ENCODE measurements around the gene BPGM.

Gene BPGM

DNA sequence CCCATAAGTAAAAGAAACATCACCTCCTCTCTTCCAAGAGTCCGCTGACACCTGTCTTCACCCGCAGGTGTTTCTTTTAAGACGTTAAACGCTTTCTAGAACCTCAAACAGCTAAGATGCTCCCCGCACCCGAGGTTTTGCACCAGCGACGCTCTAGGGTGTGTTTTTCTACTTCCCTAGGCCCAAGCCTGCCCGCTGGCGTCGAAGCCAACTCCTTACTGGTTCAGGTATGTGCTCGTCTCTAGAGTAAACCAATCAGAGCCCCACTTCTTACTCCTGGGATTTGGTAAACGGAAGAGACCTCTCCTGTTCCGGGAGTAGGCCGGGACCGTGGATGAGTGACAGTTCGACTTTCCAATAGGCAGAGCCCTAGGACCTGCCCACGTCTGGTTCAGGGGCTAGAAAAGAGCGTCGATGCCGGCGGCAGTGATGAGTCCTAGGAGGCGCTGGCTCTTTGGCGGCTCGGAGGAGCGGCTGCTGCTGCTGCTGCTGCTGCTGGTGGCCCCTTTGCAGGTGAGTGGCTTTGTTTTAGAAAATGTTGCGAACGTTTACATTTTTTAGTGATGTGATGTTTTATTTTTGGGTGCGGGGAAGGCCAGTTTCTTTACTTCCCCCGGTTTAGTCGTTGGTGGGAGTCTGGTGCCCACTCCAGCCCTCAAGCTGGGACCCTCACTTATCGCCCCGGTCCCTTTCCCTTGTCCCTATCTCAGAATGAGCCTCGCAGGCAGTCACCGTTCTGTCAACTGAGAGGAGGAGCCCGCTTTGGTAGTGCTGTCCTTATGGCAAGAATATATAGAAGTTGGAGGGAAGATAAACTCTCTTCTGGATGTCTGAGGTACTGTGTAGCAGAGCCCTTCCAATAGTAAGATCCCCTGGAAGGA is at the start of gene BPGM:
BPGM (plus strand) TSS at position 429 of the 881 bp plus-strand sequence. CDS start 14,655 bp downstream, outside the sequence.
- peak; percentile 94 for DNase-seq

DNA sequence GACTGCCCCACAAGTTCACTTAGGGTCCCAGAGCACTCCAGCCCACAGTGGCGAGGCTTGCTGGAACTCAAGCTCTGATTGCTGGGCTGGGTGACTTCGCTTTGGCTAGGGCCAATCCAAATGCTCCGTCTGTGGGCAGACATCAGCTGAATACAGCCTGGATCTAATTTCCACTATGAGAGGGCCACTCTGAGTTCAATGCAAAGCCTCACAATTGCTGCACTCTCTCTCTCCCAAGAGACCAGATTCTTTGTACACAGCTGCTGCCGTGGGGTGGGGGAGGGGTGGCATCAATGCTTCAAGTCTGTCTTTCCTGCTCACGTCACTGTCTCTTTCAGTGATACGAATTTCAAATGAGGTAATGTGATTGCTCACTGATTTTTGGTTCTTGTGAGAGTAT is 47.3 kb upstream of the BPGM start:
- no peak for DNase-seq

DNA sequence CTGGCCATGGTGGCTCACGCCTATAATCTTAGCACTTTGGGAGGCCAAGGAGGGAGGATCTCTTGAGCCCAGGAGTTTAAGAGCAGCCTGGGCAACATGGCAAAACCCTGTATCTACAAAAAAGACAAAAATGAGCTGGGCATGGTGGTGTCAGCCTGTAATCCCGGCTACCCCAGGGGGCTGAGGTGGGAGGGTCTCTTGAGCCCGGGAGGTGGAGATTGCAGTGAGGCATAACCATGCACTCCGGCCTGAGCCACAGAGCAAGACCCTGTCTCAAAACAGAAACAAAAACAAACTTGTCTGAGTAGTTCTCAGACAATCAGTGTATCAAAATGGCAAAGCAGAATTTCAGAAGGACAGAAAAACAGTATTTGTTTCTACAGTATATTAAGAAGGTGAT is 45.2 kb upstream of the BPGM start:
- DNase-seq, result no peak

DNA sequence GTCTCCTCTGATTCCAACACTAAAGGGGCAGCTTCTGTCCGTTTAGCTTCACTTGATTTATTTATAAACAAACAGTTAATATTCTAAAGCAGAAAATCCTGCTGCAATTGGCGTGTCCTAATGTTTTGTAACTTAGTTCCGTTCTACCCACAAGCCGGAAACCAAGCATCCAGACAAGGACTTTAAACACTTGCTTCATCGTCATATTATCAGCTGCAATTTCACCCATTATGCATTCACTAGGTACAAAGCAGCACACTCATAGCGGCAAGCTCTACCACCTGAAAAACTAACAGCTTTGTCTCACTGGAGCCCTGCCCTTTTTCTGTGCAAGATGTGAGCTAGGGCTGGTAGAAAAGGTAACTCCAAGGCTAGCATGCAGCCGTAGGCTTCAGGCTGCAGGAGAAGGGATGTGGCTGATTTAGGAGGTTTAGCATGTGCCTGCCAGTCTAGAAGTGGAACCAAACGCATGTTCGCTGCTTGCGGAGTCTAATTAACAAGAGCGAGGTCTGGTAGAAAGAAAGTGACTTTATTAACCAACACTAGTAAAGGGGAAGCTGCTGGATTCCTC is 43.7 kb upstream of the BPGM start:
- no peak for DNase-seq

DNA sequence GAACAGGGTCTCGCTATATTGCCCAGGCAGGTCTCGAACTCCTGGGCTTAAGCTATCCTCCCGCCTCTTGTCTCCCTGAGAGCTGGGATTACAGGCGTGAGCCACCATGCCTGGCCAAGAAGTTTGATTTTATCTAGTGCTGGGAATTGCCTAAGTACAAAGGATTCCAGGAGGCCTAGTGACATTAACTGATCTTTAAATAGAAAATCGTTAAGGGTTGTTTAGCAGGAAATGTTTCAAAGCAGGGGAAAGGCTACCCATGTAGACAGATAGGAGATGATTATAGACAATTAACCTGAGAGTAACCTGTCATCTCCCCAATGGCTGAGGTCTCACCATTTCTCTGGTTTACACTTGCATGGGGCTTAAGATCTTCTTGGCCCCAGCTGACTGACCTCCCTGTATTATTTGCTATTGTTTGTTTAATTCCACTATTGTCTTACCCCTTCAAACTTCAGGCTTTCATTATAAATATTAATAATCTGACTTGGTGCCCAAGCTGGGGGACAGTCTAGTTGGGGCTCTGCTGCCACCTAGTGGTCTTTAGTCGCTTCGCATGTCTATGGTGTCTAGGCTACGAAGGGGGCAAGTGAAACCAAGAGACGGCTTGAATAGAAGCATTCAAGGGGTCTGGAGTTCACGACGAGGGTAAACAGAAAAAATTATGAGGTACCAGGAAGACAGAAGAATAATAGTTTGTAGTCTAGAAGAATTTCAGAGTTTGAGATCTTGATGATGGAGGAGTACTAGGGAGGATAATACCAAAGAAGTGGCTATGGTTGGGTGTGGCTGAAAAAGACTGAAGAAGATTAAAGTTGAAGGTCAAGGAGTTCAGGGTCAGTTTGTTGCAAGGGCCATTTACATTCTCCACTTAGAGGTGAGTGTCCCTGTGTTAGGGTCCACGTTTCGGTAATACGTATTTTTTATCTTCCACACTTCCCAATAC is 40.4 kb upstream of the BPGM start:
- DNase-seq, result peak; percentile 61

DNA sequence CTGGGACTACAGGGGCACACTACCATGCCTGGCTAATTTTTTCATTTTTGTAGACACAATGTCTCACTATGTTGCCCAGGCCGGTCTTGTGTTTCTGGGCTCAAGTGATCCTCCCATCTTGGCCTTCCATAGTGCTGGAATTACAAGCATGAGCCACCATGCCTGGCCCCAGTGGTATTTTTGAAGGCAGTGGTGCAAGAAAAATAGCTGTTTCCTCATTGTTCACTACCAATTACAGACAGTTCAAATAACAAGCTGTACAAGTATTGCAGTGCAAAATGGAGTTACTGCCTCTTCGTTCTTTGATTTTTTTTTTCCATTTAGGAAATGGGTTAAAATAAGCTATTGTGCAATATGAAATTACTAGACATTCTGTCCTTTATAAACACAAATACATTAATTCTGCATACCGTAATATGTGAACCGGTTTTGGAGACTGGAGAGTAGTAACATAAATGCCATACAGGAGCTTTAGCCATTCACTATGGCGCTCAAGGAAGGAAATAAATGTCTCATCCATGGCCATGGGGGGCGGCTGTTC is 35.0 kb upstream of the BPGM start:
- no peak for DNase-seq

DNA sequence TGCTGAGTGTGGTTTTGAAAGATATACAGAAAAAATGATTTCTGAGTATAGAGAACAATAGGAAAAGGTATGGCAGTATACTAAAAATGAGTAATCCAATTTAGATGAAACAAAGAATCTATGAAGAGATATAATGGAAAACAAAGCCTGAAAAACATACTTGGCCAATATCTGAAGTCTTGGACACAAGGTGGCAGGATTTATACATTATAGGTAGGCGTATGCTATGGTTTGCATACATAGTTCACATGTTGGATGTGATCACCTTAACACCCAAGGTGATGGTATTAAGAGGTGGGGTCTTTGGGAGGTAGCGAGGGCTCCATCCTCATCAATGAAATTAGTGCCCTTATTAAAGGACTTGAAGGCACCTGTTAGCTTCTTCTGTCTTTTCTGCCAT is 34.5 kb upstream of the BPGM start:
- no peak for DNase-seq

DNA sequence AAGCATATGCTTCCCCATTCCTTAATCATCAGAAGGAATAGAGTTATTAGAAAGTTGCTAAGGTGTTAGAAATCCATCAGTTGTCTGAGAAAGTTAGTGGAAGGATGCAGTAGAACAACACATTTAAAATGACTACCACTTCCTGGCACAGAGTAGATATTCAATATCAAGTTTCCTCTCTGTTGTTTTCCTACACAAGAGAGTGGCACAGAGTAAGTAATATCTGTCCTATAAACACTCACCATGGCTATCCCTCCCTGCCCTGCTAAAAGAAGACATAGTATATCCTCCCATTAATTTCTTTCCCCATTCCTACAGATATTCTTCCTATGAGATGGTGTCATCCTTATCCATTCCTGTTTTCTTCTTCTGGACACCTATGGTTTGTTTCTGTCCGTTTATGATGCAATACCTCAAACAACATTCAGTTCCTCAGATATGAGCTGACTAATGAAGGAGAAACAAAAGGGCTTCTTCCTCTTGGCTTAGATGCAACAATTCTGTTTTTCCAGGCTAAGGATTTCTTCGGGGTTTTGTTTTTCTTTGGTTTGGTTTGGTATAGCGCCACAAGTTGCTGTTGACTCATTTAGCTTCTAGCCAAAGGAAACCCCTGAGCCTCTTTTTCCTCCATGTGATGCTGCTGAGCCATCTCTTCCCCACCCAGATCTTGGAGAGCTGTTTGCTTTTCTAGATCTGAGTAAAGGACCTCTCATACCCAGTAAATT is 32.9 kb upstream of the BPGM start:
- DNase-seq, result no peak

DNA sequence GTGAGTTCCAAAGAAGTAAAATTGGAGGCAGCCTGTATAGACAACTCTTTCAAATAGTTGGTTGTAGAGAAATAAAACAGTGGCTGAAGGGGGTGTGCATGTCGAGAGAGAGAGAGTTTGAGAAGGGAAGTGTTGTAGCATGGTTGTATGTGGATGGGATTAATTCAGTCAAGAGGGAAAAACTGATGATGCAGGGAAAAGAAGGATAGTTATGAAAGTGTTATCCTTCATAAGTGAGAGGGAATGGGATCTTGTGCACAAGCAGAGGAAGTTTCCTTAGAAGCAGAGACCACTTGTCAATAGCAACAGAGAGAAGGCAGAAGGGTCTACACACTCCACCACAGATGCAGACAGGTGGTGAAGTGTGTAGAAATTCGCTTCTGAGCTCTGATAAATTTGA is 30.0 kb upstream of the BPGM start:
- DNase-seq, result no peak

DNA sequence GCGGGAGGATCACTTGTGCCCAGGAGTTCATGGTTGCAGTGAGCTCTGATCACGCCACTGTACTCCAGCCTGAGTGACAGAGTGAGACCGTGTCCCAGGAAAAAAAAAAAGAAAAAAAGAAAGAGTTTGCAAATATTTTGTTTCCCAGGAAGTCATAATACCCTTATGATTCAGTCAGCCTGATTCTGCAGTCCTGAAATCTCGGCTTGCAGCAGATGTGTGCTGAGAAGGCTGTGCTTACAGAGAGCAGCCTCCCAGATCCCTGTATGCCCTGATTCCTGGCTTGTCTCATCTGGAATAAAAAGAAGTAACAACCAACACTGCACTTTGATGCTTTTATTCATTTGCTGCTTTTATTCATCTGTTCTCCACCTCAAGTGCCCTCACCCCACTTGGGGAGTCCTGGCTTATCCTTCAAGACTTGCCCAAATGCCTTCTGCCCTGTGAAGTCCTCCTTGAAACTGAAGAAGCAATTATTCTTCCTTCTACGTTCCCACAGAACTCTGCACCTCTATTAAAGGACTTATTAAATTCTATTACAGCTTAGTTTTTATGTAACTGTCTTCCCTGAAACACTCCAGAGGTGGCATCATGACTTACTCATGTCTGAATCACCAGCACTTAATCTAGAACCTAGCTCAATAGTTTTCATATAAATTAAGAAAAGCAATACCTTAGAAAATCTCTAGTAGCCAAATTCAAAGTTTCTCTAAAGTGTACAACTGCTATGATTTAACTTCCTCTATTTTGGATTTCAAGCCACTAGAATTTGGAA is 27.7 kb upstream of the BPGM start:
- no peak for DNase-seq

DNA sequence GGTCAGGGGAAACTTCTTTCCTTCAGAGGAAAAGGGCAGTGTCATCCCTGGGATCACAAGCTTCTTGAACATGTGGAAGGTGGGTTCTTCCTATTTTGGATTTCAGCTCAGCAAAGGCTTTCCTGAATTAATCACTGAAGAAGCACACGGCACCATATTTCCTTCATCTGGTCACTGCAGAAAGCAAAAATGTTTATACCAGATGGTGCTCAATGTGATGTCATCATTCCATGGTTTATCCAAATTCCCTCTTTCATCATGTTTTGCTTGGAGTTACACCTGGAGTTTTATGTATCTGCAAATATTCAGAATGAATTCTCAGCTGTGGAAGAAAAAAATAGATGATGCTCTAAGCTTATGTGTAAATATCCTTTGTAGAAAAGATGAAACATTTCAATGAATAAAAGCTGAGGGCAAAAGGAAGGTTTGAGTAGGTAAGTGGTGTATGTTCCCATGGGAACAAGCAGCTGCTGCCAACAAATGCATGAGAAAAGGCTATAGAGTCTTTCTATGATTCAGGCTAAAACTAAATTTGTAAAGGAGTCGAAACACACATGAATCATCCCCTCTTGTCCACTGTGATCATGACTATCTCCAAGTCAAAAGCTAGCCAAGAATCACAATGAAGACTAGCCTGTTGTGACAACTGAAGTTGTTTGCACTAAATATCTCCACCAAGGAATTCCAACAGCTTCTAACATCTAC is 26.9 kb upstream of the BPGM start:
- DNase-seq, result no peak

DNA sequence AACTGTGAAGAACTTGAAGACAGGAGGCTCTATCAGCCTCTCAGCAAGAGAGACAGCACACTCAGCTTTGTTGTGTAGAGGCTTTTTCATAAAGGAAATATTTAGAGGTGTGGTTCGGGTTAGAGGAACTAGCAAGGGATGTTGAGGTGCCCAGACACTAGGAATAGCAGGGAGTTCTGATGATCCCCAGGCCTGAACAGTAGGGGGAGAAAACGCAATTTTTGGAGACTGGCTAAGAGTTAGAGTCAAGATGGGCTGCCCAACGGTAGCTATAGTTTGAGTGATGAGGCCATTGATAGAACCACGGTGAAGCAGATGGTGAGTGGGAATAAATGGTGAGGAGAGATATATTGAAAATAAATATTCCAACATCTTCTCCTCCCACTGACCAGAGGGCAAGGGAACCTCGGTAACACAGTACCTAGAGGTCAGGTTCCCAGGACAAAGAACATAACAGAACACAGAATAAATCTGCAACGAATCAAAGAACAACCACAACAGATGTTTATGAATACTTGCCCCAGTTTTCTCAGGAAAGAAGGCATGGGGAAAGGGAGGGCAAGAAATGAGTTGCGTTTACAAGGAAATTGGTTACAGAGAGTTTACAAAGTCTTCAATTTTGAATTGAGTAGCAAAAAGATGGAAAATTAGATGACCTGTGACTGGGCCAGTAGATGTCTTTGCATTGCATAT is 24.2 kb upstream of the BPGM start:
- no peak for DNase-seq

DNA sequence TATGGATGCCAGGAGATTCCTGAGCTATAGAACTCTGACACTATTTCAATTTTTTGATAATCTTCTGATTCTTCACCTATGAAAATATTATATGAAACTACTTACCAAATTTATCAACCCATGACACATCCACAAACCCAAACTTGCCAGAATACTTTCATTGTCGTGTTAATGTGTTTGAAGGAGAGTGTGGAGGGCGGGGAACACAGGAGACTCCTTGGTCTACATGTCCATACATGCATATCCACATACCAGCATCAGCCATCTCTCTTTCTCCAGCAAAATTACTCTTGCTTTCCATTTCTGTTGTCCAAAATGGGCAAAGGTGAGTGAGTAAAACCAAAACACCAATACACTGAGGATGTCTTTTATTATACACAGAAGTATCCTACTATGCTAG is 23.5 kb upstream of the BPGM start:
- no peak for DNase-seq

DNA sequence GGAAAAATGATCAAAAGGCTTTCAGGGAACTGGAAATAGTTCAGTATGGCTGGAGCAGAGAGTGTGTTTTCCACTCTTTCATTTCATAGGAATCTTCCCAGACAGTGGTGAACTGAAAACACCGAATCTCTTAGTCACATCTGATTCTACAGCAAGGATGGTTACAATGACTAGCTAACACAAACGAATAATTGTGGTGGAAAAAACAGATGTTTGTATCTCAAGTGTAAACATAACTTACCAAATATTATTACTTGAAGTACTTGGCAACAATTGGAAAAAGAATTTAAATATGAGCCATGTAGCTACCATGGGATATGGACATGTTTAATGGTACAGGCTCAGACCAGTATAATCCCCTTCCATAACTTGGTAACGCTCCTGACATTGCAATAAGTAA is 21.1 kb upstream of the BPGM start:
- no peak for DNase-seq

DNA sequence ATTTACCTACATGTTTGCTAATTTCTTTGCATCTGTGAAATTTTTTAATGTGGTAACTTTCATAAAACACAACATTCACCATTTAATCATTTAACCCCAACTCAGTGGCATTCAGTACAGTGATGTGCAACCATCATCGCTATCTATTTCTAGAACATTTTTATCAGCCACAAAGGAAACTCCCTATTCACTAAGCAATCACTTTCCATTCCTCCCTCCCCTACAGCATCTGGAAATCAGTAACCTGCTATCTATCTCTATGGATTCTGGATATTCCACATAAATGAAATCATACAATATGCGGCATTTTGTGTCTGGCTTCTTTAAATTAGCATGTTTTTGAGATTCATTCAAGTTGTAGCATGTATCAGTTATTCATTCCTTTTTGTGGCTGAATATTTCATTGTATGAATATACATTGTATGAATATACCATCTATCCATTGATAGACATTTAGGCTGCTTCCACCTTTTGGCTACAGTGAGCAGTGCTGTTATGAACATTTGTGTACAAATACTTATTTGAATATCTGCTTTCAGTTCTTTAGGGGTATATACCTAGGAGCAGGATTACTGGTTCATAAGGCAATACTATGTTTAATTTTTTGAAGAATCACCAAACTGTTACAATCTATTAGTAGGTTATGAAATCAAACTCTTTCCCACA is 19.4 kb upstream of the BPGM start:
- DNase-seq, result no peak

DNA sequence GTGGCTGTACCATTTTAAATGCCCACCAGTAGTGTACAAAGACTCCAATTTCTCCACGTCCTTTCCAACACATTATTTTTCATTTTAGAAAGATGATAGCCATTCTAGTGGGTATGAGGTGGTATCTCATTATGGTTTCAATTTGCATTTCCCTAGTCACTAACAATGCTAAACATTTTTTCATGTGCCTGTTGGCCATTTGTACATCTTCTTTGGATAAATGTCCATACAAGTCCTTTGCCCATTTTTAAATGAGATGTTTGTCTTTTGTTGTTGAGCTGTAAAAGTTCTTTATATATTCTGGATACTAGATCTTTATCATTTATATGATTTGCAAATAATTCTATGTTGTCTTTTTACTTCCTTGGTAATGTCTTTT is 18.9 kb upstream of the BPGM start:
- DNase-seq, result no peak

DNA sequence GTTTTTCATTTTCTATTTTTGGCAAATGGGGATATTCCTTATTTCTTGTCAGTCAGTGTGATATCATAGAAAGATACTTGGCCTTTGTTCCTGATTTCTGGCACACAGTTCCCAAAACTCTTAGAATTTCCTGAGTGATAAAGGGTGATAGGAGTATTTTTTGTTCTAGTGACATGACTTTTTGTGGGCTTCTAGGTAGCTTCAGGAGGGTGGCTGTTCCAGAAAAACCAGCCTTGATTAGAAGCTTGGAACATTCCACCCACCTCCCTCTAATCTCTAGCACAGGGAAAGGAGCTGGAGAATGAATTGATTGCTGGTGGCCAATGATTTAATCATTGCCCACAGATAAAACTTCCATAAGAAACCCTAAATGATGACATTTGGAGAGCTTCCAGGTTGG is 17.2 kb upstream of the BPGM start:
- no peak for DNase-seq

DNA sequence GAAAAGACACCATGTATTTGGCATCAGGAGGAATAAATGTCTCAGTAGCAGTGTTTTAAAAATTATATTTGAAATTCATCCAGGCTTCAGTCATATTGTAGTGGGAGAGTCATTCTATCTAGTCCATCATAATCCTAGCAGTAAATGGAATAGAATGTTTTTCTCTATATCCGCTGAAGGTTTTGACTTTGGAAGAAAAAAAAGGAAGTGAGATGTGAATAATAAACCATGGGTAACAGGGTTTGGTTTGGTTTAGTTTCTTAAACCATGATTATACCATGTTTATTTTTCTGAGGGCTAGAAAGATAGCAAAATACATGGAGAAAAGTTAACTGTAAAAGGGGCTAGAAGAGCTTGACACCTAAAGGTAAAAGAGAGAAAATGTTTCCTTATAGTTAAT is 16.4 kb upstream of the BPGM start:
- no peak for DNase-seq

DNA sequence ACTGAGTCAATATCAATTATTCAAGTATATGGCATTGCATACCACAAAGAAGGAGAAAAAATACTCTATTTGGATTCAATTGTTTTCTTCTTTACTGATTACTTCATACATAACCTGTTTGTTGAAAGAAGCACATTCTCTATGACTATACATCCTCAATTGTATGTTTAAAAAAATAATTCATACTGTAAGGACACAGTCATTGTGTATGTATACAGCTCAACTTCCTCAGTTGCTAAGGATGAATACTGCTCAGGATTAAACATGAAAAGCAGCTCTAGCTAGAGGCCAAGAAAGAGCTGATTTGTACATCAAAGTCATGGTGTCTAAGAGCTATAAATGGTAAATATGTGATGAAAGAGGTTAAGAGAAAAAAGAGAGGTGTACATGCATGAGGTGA is 15.8 kb upstream of the BPGM start:
- no peak for DNase-seq

DNA sequence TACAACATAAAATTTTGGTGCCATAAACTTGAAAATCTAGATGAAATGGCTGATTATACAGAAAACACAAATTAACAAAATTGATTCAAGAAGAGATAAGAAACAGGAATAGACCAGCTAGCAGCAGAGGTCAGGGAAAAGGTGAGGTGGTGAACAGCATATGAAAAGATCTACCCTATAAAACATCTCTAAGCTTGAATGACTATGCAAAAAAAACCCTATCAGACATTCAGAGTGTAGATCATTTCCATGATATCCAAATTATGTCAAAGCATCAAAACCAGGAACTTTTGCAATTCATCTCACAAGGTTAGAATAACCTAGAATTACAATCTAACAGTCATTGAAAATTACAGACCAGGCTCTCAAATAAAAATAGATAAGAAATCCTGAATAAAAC is 14.6 kb upstream of the BPGM start:
- DNase-seq, result no peak
